HEK293 (cell line): ENCODE results near the gene HSD11B1.

Source experiments
- CTCF ChIA-PET: fragments of 350-600 bp; formaldehyde crosslinking; extraction: SDS; loops from one replicate; lab custom pipeline; 2021; ENCODE audit warnings: antibody characterized with exemption; lab: Yijun Ruan, JAX
- POLR2A ChIA-PET: fragments of 300-600 bp; formaldehyde crosslinking; extraction: SDS; loops from one replicate; lab custom pipeline; 2020; ENCODE audit warnings: antibody characterized with exemption, inconsistent platforms; lab: Yijun Ruan, JAX
- H3K27ac ChIP-seq: fragments of 200-500 bp; sonication (Bioruptor generic); 2 replicates; pipeline ENCODE4 v1.5.1; 2014; ENCODE audit warnings: low read depth, low read length, control low read depth, inconsistent platforms; ENCODE audit errors: extremely low read depth
- H3K36me3 ChIP-seq, 2 experiments: fragments of 200-500 bp in 1 of 2; sonication (Bioruptor generic) in 1 of 2; 1 replicate in 1 of 2; 2 replicates in 1 of 2; pipeline ENCODE4 v1.5.1; 2014 to 2017; ENCODE audit warnings: inconsistent platforms in 2 of 2, low read length in 2 of 2; ENCODE audit not compliant: control insufficient read depth in 2 of 2, insufficient read depth in 1 of 2
- H3K4me1 ChIP-seq: fragments of 200-500 bp; sonication (Bioruptor generic); 2 replicates; pipeline ENCODE4 v1.5.1; 2014; ENCODE audit warnings: mild to moderate bottlenecking, low read length, inconsistent platforms; ENCODE audit not compliant: control insufficient read depth, insufficient read depth
- H3K4me3 ChIP-seq: 2 replicates; pipeline ENCODE4 v1.5.1; 2011; ENCODE audit warnings: low read depth, mild to moderate bottlenecking, control low read depth, low read length, moderate library complexity
- H3K9me3 ChIP-seq: fragments of 200-500 bp; sonication (Bioruptor generic); 2 replicates; pipeline ENCODE4 v1.5.1; 2014; ENCODE audit warnings: low read depth, low read length, inconsistent platforms; ENCODE audit not compliant: control insufficient read depth, insufficient read depth
- ELK4 ChIP-seq: IDR thresholded peaks from 2 replicates; pipeline ENCODE4 v1.6.1; 2011; ENCODE audit warnings: mild to moderate bottlenecking, low read depth, low read length, borderline replicate concordance
- HIC1 ChIP-seq: fragments of 450-650 bp; formaldehyde crosslinking; IDR thresholded peaks from 2 replicates; pipeline ENCODE4 v1.5.1; 2016; ENCODE audit warnings: missing biosample characterization, missing genetic modification characterization
- HOXA7 ChIP-seq: sonication (generic); formaldehyde crosslinking; IDR thresholded peaks from 2 replicates; pipeline ENCODE4 v1.8.1; 2022; ENCODE audit warnings: missing genetic modification reagents, borderline replicate concordance
- HOXD13 ChIP-seq: sonication (generic); formaldehyde crosslinking; IDR thresholded peaks from 2 replicates; pipeline ENCODE4 v1.8.0; 2022; ENCODE audit warnings: missing genetic modification reagents, borderline replicate concordance
- KLF9 ChIP-seq: fragments of 450-650 bp; formaldehyde crosslinking; IDR thresholded peaks from 2 replicates; pipeline ENCODE4 v1.5.1; 2016; ENCODE audit warnings: missing biosample characterization, missing genetic modification characterization, low read depth
- MYNN ChIP-seq: fragments of 450-650 bp; formaldehyde crosslinking; IDR thresholded peaks from 2 replicates; pipeline ENCODE4 v1.5.1; 2016; ENCODE audit warnings: missing biosample characterization, missing genetic modification characterization, borderline replicate concordance
- SCRT1 ChIP-seq: fragments of 450-650 bp; formaldehyde crosslinking; IDR thresholded peaks from 2 replicates; pipeline ENCODE4 v1.5.1; 2016; ENCODE audit warnings: missing biosample characterization, missing genetic modification characterization, borderline replicate concordance
- SCRT2 ChIP-seq: fragments of 450-650 bp; formaldehyde crosslinking; IDR thresholded peaks from 2 replicates; pipeline ENCODE4 v1.5.1; 2016; ENCODE audit warnings: missing biosample characterization, missing genetic modification characterization
- SETDB1 ChIP-seq: IDR thresholded peaks from one replicate; pipeline ENCODE4 v1.6.1; 2017; ENCODE audit warnings: mild to moderate bottlenecking, low read length, moderate library complexity, mixed read lengths; ENCODE audit not compliant: insufficient read length
- WT1 ChIP-seq: fragments of 450-650 bp; formaldehyde crosslinking; IDR thresholded peaks from 2 replicates; pipeline ENCODE4 v1.5.1; 2016; ENCODE audit warnings: missing biosample characterization, missing genetic modification characterization
- YY1 ChIP-seq: fragments of 450-650 bp; formaldehyde crosslinking; IDR thresholded peaks from 2 replicates; pipeline ENCODE4 v1.5.1; 2018; ENCODE audit warnings: missing biosample characterization, missing genetic modification characterization
- ZBTB7A ChIP-seq: fragments of 450-650 bp; formaldehyde crosslinking; IDR thresholded peaks from 2 replicates; pipeline ENCODE4 v1.5.1; 2016; ENCODE audit warnings: low read depth, missing biosample characterization, missing genetic modification characterization
- ZBTB8A ChIP-seq: fragments of 450-650 bp; formaldehyde crosslinking; IDR thresholded peaks from 2 replicates; pipeline ENCODE4 v1.5.1; 2016; ENCODE audit warnings: missing biosample characterization, missing genetic modification characterization
- ZEB2 ChIP-seq: fragments of 450-650 bp; formaldehyde crosslinking; IDR thresholded peaks from 2 replicates; pipeline ENCODE4 v1.5.1; 2016; ENCODE audit warnings: missing biosample characterization, missing genetic modification characterization
- ZNF10 ChIP-seq: fragments of 450-650 bp; formaldehyde crosslinking; IDR thresholded peaks from 2 replicates; pipeline ENCODE4 v1.5.1; 2017; ENCODE audit warnings: missing biosample characterization, missing genetic modification characterization
- ZNF140 ChIP-seq: fragments of 450-650 bp; formaldehyde crosslinking; IDR thresholded peaks from 2 replicates; pipeline ENCODE4 v1.5.1; 2016; ENCODE audit warnings: missing biosample characterization, missing genetic modification characterization
- ZNF24 ChIP-seq: fragments of 450-650 bp; formaldehyde crosslinking; IDR thresholded peaks from 2 replicates; pipeline ENCODE4 v1.5.1; 2016; ENCODE audit warnings: missing biosample characterization, missing genetic modification characterization
- ZNF274 ChIP-seq, 2 experiments: fragments of 200-500 bp in 1 of 2; fragments of 450-650 bp in 1 of 2; sonication (Bioruptor generic) in 1 of 2; formaldehyde crosslinking in 1 of 2; IDR thresholded peaks; 2 replicates each; pipeline versions ENCODE4 v1.5.1 to v1.6.1; 2014 to 2016; ENCODE audit warnings: borderline replicate concordance in 1 of 2, inconsistent platforms in 1 of 2, low read length in 1 of 2, missing biosample characterization in 1 of 2, missing genetic modification characterization in 1 of 2
- ZNF324 ChIP-seq: fragments of 450-650 bp; formaldehyde crosslinking; IDR thresholded peaks from 2 replicates; pipeline ENCODE4 v1.5.1; 2016; ENCODE audit warnings: missing biosample characterization, missing genetic modification characterization
- ZNF335 ChIP-seq: fragments of 450-650 bp; formaldehyde crosslinking; conservative IDR thresholded peaks from 2 replicates; pipeline ENCODE4 v1.5.1; 2016; ENCODE audit warnings: missing biosample characterization, missing genetic modification characterization
- ZNF404 ChIP-seq: fragments of 450-650 bp; formaldehyde crosslinking; IDR thresholded peaks from 2 replicates; pipeline ENCODE4 v1.5.1; 2017; ENCODE audit warnings: missing biosample characterization, missing genetic modification characterization
- ZNF585B ChIP-seq: fragments of 450-650 bp; formaldehyde crosslinking; IDR thresholded peaks from 2 replicates; pipeline ENCODE4 v1.5.1; 2016; ENCODE audit warnings: missing biosample characterization, missing genetic modification characterization
- ZNF626 ChIP-seq: fragments of 450-650 bp; sonication (Bioruptor Pico); formaldehyde crosslinking; IDR thresholded peaks from 2 replicates; pipeline ENCODE4 v1.5.1; 2018; ENCODE audit warnings: missing biosample characterization, missing genetic modification characterization, inconsistent platforms
- ZNF670 ChIP-seq: fragments of 450-650 bp; formaldehyde crosslinking; IDR thresholded peaks from 2 replicates; pipeline ENCODE4 v1.5.1; 2016; ENCODE audit warnings: missing biosample characterization, missing genetic modification characterization, low read depth
- ZNF692 ChIP-seq: fragments of 450-650 bp; formaldehyde crosslinking; IDR thresholded peaks from 2 replicates; pipeline ENCODE4 v1.5.1; 2016; ENCODE audit warnings: missing biosample characterization, missing genetic modification characterization
- ZNF707 ChIP-seq: fragments of 450-650 bp; formaldehyde crosslinking; IDR thresholded peaks from 2 replicates; pipeline ENCODE4 v1.5.1; 2016; ENCODE audit warnings: missing biosample characterization, missing genetic modification characterization
- ZNF830 ChIP-seq: fragments of 450-650 bp; IDR thresholded peaks from 2 replicates; pipeline ENCODE4 v1.5.0; 2018; ENCODE audit warnings: missing biosample characterization, missing genetic modification characterization, low read depth, mild to moderate bottlenecking, moderate library complexity
- ZNF837 ChIP-seq: fragments of 450-650 bp; formaldehyde crosslinking; IDR thresholded peaks from 2 replicates; pipeline ENCODE4 v1.5.1; 2016; ENCODE audit warnings: missing biosample characterization, missing genetic modification characterization

Gene HSD11B1

GRCh38 chr1:209759829-209760359 lies 55.2 kb downstream of the HSD11B1 start:
- Histone ChIP-seq H3K36me3 (no peaks in the 10 kb centered on the region), H3K4me3 (no peak overlapping the region)
- TF ChIP-seq SCRT1 (tag by site-specific recombination) (peak; percentile 74), ZNF837 (tag by site-specific recombination) (no peak), ZNF404 (tag by site-specific recombination) (no peak), SCRT2 (tag by site-specific recombination) (peak; percentile 83)
- TF ChIP-seq, all 188 proteins: peak for 2
- CTCF ChIA-PET: interaction anchor here (1.2 to 3.0 kb wide), 2 partner anchors 11 to 193 kb away, joined by 3 to 12 read pairs; no protein-coding TSS in a partner anchor
- POLR2A ChIA-PET: interaction anchor here (1.5 kb wide), 1 partner anchor 25 kb away, joined by 6 read pairs; the partner anchor contains the start of gene C1orf74
- Histone ChIP-seq H3K4me1 (no peaks in the 10 kb centered on the region), H3K27ac (no peak overlapping the region), H3K9me3 (no peaks in the 10 kb centered on the region)

GRCh38 chr1:209761011-209761635 lies 56.5 kb downstream of the HSD11B1 start:
- TF ChIP-seq ZNF24 (tag by site-specific recombination) (no peak), HOXA7 (no peak), ZEB2 (tag by site-specific recombination) (no peak), ZNF335 (tag by site-specific recombination) (no peak), HOXD13 (no peak), SETDB1 (no peak), WT1 (tag by site-specific recombination) (no peak), ZNF692 (no peak), ZNF830 (no peak)
- TF ChIP-seq, all 188 proteins: peak for 0
- ChIA-PET POLR2A (interaction anchor here (1.5 kb wide), 1 partner anchor 23 kb away, joined by 6 read pairs; the partner anchor contains the start of gene C1orf74), CTCF (interaction anchor here (0.5 to 3.0 kb wide), 4 partner anchors 12 to 1327 kb away, joined by 3 to 12 read pairs (median 3); no protein-coding TSS in a partner anchor)
- Histone ChIP-seq H3K9me3 (no peaks in the 10 kb centered on the region), H3K4me3 (no peak overlapping the region), H3K36me3 (no peaks in the 10 kb centered on the region), H3K4me1 (no peaks in the 10 kb centered on the region), H3K27ac (no peak overlapping the region)

GRCh38 chr1:209766051-209766450 lies 61.4 kb downstream of the HSD11B1 start:
- CTCF ChIA-PET: interaction anchor here (0.5 to 0.9 kb wide), 4 partner anchors 17 to 1557 kb away, joined by 3 to 4 read pairs (median 3); no protein-coding TSS in a partner anchor
- H3K9me3 ChIP-seq: no peaks in the 10 kb centered on the region
- H3K4me3 ChIP-seq: no peak overlapping the region
- no peaks in the 10 kb centered on the region for H3K4me1 ChIP-seq
- no peaks in the 10 kb centered on the region for H3K36me3 ChIP-seq
- POLR2A ChIA-PET: interaction anchor here (1.8 kb wide), 1 partner anchor 18 kb away, joined by 8 read pairs; the partner anchor contains the start of gene C1orf74
- no peak overlapping the region for H3K27ac ChIP-seq
- TF ChIP-seq KLF9 (tag by site-specific recombination) (no peak), HIC1 (tag by site-specific recombination) (no peak), ZBTB8A (no peak), ZNF10 (tag by site-specific recombination) (no peak), ZNF626 (no peak), ELK4 (no peak), ZNF140 (tag by site-specific recombination) (no peak), YY1 (tag by site-specific recombination) (no peak), ZNF274 (IDR thresholded peaks at IDR 0.05; ENCODE audit: low read length) (no peak), ZNF274 (tag by site-specific recombination; IDR thresholded peaks at IDR 0.05; ENCODE audit: borderline replicate concordance) (no peak), ZBTB7A (tag by site-specific recombination) (no peak), ZNF585B (tag by site-specific recombination) (no peak), ZNF670 (tag by site-specific recombination) (no peak), ZNF324 (no peak), ZNF707 (no peak), MYNN (tag by site-specific recombination) (no peak)
